ENCODE data around the gene SLC26A2.

The SLC26A2 gene

GRCh38 chr5:150035139-150035895 is 74.8 kb downstream of the SLC26A2 start:
- no peak for DNase-seq (ENCODE audit: low read depth, low spot score)

GRCh38 chr5:150036513-150036912 is 76.0 kb downstream of the SLC26A2 start:
- no peak for DNase-seq (ENCODE audit: low read depth, low spot score)
